HG02943 (cell line): Measurements from ENCODE around the gene MSI2.

Experiments used
- ATAC-seq: cut with Tn5 transposase; IDR thresholded peaks from one replicate; pipeline ENCODE4 v1.9.1; 2021; ENCODE audit warnings: mild to moderate bottlenecking, low read depth, moderate library complexity; ENCODE audit not compliant: unreplicated experiment

Gene MSI2

DNA sequence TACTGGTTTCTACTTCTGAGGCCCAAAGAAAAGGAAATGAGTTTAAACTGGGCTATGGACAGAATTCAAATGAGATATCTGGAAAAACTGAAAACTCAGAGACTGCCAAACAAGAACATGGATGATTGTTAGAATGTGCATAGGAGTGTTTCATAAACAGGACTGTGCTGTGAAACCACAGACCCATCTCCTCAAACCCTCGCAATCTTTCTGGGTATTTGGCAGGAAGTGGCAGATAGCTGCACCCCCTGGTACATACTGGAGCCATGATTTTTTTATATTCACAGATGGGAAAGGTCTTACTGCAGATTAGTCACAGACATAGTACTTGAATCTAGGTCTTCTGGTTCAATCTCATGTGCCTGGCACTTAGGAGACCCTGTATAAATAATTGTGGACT lies 343.8 kb downstream of the MSI2 start:
- ATAC-seq: no peak

DNA sequence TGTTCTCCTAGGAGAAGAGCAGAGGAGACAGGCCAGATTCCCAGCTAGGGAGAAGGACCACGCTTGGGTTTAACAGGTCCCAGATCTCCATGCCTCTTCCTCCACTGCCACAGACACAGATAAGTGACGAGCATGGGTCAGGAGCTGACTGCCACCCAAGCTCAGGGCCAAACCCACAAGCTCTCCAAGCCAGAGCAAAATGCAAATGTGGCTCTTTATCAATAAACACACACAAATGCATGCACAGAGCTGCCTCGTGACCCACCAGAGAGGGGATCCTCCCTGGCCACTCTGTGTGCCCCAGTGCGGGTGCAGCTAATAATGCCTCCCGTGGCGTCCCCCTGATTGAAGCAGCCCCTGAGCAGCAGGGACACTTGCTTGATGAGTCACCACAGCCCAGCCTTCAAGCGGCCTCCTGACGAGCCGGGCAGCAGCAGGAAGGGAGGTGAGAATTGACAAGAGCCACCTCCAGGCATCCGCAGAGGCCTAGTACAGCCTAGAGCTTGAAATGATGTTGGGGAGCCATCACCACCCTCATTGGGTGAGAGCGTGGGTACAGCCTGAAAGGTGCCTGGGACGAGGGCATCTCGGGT lies 344.9 kb downstream of the MSI2 start:
- no peak for ATAC-seq

DNA sequence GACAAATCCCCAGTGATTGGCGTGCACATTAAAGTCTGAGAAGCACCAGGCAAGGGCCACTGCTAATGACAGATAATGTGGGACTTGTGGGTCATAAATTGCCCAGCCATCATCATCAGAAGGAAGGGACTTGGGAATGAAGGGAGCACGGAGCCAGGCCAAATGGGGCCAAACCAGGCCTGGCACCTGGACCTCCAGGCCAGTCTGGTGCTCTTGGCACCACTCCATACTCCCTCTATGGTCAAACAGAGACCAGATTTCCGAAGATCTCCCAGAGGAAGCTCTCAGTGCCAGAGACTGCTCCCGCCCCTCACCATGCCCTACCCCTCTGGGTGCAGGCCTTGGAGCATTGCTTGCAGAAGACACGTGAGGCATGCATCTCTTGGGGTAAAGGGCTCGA lies 346.6 kb downstream of the MSI2 start:
- ATAC-seq: no peak

DNA sequence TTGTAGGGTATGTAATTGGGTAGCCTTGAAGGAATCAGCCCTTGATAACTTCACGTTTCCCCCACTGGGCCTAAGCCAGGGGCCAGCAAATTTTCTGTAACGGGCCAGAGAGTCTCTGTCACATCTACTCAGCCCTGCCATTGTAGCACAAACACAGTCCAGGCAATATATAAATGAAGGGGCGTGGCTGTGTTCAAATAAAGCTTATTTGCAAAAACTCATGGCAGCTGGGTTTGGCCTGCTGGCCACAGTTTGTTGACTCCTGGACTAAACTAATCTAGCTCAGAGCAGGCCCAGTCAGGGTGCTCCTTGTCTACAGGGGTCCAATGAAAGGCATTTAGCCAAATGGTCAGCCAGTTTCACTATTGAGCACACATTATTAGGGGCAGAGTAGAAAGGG lies 347.2 kb downstream of the MSI2 start:
- ATAC-seq: no peak

DNA sequence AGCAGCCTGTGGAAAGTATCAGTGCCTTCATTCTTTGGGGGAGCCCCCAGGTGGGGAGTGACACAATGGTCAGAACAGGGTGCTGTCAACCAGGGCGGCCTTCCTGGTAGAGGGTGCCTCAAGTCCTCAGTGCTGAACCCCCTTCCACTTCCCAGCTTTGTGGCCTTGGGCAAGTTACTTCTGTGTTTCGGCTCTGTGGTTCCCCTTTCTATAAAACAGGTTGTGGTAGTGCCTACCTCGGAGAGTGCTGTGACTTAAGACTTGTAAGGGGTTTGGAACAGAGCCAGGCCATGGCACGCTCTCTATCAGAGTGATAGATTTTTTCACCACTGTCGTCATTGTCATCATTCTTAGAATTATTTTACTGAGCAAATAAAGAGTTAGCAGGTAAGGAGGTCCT lies 347.7 kb downstream of the MSI2 start:
- ATAC-seq: peak; percentile 36

DNA sequence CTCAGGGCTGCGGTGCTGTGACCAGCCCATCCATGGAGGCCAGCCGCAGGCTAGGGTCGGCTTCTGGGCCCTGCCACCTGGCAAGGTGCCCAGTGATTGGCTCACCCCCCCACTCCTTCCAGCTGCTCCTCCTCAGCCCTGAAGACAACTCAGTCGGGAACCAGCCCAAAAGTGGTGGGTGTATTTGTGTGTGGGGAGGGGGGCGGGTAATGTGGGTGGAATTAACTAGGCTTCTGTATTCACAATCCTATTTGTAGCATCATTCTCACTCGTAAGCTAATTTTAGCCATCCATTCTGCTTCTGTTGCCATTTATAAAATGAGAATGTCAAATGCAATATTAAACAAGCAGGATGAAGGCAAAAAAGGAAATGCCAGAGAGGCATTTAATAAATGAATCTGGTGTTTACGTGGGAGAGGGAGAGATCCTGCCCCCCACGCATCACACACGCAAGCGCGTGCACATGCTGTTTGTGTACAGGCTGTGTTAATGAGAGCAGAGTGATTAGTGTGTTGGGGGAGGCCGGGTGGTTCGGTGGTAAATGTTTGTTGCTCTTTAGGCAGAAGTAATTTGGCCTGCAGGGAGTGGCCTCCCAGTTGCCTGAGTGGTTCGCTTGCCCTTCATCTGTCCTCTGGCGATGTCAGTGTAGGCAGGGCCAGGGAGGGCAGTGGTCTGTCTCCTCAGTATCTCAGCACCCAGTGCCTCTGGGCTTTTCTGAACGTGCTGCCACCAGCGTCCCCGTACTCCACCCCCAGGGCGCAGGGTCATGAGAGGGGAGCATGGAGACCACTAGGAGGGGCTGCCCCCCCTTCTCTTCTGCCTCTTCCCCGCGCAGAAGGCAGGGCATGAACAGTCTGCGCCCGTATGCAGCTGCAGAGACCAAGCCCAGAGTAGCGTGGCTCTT lies 348.7 kb downstream of the MSI2 start:
- peak; percentile 55 for ATAC-seq

DNA sequence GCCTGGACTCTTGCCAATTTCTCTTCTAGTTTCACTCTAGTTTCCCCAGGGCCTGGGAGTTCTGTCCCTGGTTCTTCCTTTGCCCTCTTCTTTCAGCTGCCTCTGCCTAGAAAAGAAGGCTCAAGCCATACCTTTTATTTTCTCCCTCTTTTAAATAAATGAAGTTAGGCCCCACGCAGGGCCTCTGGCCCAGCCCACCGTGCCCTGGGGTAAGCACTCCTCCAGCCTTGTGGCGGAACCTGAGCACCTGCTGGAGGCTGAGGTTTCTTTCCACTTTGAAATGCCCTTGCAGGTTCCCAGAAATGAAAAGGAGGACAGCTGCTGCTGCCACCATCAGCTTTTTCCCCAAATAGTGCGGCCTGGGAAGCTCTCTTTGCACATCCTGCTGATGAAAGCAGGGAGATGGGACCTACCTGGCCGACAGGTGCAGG lies 349.4 kb downstream of the MSI2 start:
- peak; percentile 19 for ATAC-seq

DNA sequence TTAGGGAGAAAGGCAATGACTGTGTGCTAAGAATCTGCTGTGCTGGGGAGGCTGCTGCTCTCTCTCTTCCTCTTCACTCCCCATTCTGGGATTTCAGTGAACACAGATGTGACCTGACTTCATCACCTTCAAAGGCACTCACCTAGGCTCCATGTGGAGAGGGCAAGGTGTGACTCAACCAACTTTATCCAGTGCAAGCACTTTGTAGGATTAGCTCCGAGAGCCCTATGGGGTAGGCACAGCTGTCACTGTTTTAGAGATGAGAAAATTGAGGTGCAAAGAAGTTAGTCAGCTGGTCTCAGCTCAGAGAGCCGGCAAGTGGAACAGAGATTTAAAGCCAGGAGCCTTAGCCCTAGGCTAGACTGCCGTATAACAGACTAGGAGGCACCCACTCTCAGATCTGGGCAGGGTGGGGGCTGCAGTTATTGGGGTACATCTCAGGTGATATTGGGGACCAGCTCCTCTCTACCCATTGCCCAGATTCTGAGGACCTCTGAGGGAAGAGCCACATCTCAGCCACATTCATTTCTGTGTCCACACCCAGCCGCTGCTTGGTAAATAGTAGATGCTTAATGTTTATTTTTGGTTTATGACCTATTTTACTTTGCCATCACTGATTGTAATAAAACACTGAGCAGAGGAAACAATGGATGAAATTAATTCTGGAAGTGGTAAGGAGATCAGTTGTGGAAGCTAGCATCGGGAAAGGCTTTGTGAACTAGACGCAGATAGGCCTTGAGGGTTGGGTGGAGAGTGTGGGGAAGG lies 350.0 kb downstream of the MSI2 start:
- no peak for ATAC-seq

DNA sequence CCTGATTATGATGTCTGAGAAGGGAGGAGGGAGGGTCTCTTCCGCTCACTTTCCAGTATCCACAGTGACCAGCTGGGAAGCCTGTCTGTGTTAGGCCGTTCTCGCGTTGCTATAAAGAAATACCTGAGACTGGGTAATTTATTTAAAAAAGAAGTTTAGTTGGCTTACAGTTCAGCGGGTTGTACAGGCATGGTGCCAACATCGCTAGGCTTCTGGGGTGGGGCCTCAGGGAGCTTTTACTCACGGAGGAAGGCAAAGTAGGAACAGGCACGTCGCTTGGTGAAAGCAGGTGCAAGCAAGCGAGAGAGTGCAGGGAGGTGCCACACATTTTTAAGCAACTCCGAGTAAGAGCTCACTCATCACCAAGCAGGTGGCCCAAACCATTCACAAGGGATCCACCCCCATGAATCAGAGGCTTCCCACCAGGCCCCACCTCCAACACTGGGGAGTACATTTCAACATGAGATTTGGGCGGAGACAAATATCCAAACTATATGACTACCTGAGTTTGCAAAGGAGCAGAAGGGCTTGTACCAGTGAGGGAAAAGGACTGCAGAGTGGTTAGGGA lies 351.3 kb downstream of the MSI2 start:
- no peak for ATAC-seq

DNA sequence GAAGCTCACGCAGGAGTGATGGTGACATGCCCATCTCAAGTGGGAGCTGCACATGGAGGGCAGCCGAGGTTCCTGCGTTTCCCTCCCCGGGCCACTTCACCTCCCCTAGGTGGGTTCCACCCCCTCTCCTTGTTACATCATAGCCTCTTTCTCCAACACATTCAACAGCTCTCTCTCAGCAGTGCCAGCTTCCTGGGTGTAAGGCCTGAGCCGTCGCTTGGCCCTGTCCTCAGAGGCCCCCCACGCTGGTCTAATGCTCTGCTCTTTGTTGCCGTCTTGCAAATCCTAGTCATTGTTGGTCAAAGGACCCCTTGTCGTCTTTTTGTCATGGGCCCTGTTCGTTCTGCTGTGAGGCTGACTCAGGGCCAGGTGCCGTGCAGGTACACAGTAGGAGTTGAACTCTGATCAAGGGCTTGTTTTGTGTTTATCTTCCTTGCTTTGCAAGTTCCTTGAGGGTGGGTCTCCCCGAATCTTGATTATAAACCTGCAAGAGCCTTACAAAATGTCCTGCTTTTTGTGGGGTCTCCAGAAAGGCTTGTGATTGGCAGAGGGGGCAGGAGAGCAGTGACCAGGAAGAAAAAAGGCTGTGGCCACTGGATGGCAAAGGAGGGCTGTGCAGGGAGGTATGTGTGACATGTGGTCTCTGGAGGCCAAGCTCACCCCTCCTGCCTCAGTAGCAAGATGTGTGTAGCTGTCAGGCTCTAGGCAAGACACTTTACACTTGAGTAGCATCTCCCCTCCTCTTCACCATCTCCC lies 352.2 kb downstream of the MSI2 start:
- ATAC-seq: no peak

DNA sequence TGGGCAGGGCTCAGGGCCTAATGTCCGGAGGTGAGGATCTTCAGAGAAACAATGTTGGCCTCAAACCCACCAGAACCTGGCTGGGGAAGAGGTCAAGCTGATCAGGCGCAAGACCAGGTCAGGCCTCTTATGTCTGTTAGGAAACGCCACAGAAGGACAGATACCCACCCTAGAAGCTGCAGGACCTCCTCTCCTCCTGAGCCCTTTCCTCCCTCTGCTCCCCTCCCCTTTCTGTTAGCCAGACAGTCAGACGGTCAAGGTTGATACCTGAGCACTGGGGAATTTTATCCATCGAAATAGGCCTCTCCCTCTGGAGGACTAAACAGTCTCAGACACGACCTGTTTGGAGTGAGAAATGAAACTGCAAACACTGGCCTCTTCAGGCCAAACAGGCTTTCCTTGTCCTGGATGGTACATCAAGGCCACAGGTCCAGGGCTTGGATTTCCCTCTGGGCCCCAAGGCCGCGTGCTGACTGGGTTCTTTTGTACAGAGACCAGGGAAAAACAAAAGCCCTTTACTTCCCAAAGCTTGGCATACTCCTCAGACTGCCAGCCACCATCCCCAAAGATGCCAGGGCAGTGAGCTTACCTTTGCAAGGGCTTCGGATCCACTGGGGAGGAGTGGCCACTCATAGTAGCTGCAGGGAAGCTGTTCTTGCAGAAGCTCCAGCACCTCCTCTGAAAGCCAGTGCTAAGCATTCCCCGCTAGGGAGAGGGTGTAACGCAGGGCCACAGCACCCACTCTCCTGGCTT lies 353.0 kb downstream of the MSI2 start:
- ATAC-seq: no peak

DNA sequence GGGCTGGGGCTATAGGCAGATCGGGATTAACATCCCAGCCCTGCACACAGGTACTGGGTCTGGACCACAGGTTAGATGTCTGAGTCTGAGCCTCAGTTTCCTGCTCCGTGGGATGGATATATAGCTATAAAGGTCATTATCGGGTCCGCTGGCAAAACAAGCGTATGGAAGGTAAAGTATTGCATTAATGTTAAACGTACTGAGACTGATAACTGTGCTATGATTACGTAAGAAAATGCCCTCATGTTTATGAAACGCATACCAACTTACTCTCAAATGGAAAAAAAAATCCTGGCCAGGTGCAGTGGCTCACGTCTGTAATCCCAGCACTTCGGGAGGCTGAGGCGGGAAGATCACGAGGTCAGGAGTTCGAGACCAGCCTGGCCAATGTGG lies 353.6 kb downstream of the MSI2 start:
- no peak for ATAC-seq

DNA sequence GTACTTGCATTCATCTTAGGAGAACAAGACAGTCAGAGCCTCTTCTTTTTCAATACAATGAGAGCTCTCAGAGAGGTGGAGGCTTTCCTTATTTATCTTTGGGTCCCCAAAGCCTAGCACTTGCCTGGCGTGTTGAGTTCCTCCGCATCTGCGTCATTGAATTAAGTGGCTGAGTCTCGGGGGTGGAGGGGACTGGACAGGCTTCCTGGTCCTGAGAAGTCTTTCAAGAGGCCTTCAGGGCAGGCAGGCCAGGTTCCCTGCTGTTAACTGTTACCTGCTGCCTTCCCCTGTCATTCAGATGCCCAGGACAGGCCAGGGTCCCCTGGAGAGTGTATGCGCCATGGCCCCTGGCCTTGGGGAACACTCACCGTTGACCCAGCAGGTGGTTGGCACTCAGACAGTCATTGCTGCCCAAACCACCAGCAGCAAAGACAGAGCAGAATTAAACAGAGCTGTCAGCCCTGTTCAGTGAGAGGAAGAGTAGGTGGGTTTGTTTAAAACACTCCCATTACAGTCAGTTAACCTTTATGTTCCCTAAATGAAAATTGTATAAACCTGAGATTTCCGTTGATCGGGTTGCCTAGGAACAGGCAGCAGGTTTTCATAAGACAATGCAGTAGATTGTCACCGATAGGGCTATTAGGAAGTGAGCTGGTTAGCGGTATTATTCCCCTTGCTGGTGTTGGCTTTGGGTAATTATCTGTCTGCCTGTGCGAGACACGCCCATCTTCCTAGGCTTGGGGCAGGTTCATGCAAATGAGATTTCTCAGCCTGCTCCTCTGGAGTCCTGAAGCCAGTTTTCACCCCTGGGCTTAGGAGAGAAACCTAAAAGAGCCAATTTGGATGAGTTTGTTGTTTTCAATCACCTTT lies 356.1 kb downstream of the MSI2 start:
- no peak for ATAC-seq

DNA sequence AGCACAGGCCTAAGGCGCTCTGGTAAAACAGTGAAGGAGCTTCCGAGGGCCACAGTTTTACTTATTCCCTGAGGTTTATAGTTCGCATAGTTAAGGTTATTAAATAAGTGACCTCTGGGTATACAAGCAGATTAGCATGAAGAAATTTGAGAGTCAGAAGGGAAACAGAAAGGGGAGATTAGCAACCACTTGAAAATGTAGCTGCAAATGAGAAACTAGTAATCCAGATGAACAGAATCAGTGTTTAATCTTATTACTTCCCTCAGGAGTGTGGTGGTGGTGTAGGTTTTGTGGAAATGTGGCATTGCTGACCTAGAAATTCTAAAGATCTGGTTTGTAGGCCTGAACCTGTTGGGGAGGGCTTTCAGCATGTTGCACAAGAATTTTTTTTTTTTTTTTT lies 358.4 kb downstream of the MSI2 start:
- no peak for ATAC-seq

DNA sequence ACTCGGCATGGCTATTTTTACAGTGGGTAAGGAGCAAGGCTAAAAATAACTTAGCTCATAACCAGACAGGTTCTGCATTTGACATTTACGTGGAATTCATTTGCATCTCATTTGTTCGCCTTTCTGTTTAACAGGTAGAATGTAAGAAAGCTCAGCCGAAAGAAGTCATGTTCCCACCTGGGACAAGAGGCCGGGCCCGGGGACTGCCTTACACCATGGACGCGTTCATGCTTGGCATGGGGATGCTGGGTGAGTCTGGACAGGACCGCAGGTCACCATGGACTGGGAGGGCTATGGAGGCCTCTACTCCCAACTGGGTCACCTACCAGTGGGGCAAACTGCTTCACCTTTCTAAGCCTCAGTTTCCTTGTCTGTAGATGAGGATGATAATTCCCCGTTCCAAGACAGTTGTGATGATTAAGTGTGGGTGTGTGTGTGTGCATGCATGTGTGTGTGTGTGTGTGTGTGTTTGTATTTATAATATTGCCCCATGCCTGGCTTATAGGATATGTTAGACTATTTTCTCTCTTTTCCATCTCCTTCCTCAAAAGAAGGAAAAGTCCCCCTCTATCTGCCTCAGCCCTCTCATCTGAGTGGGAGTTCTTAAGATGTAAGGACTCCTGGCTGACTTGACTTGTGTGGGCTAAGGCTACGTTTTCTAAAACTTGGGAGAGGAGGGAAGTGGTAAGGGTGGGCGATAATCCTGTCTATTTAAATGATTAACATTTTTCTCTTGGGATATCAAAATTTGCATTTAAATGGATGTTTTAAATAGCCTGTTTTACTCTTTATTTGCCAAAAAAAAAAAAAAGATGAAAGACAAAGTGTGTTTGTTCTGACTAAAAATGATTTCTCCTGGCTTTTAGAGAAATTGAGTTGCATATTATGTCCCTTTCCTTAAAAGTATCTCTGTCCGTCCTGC lies 359.8 kb downstream of the MSI2 start:
- ATAC-seq: no peak

DNA sequence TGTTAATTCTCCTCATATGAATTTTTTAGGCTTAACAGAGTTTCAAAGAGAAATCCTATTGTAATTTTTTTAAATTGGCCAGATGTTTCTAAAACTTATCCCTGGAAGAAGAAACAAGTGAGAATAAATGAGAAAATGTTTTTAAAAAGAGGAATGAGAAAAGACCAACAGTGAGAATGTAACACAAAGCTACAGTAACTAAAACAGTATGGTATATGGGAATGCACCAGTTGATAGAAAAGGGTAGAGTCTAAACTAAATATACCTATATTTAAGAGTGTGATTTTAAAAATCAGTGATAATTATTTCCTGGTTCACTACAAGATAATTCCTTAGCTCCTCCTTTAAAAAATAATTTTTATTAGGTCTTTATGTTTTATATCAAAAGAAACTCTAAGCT lies 360.9 kb downstream of the MSI2 start:
- no peak for ATAC-seq

DNA sequence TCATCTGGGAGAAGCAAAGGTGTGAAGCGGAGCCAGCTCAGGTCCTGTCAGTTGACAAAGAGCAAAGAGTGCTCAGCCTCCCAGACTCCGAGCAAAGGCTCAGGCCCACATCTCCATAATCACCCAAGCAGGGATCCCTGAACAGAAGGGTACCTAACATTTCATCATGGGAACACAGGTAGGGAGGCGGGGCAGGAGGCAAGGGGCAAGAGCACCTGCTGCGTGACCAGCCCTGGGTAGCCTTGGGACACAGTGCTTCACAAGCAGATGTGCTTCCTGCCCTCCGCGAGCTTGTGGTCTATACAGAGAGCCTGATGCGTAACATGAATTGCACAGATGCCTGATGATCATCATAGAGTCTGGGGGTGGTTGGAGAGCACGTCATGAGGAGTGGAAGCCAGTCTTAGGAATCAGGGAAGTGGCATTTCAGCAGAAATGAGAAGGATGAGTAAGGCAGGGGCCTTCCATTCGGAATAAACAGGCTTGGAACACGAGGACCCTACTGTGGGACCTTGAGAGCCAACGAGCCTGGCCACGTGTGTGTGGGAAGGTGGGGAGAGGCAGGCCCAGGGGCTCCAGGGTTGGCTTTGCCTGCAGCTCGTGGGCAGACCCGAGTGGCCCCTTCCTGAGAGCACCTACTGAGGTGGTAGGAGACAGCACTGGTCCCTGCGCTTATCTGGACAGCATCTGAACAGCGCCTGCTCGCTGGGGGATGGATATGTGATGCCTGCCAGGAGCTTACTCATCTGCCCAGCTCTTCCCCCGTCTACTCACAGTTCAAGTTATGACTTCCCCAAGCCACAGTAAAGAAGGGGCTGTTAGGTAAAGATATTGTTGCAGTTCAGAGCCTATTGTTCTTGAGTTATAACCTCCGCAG lies 363.0 kb downstream of the MSI2 start:
- ATAC-seq: no peak
